ENCODE data around the gene LHPP.

The LHPP gene

GRCh38 chr10:124500757-124501156 is 39.1 kb downstream of the LHPP start:
- DNase-seq (ENCODE audit: low read depth, low spot score): no peak
- H3K4me3 ChIP-seq (ENCODE audit: insufficient read length, low read depth): no peak overlapping the region
- no peak for TF ChIP-seq ZNF274 (IDR thresholded peaks at IDR 0.05; ENCODE audit: low read depth, low read length)
- no peak for TF ChIP-seq SUZ12 (IDR thresholded peaks at IDR 0.05; ENCODE audit: extremely low read depth, insufficient read depth, insufficient read length)

GRCh38 chr10:124504711-124505110 is 43.1 kb downstream of the LHPP start:
- H3K4me3 ChIP-seq (ENCODE audit: insufficient read length, low read depth): no peak overlapping the region
- H3K36me3 ChIP-seq (ENCODE audit: insufficient read depth, insufficient read length, low read length): peaks cover under 1% of the 10 kb centered on the region
- no peak overlapping the region for H3K9ac ChIP-seq (ENCODE audit: insufficient read length, low read depth)
- DNase-seq (ENCODE audit: low read depth, low spot score): no peak
- TF ChIP-seq SUZ12 (IDR thresholded peaks at IDR 0.05; ENCODE audit: extremely low read depth, insufficient read depth, insufficient read length) (no peak), ZNF274 (IDR thresholded peaks at IDR 0.05; ENCODE audit: low read depth, low read length) (no peak), YY1 (IDR thresholded peaks at IDR 0.05; ENCODE audit: insufficient read depth, insufficient read length) (no peak)
- peaks cover 4% of the 10 kb centered on the region for H3K4me1 ChIP-seq (ENCODE audit: insufficient read depth, insufficient read length)
- no peaks in the 10 kb centered on the region for H3K27me3 ChIP-seq (ENCODE audit: insufficient read depth, insufficient read length)
- peaks cover 8% of the 10 kb centered on the region; the same call in 1 of the 2 replicates for H3K9me3 ChIP-seq (ENCODE audit: insufficient read depth, low read length)

More at GRCh38 chr10:124500757-124501156, 39.1 kb downstream of the LHPP start:
- H3K4me1 ChIP-seq (ENCODE audit: insufficient read depth, insufficient read length): peaks cover 7% of the 10 kb centered on the region
- H3K27me3 ChIP-seq (ENCODE audit: insufficient read depth, insufficient read length): no peaks in the 10 kb centered on the region
- H3K9me3 ChIP-seq (ENCODE audit: insufficient read depth, low read length): peaks cover 8% of the 10 kb centered on the region; the same call in 1 of the 2 replicates
- H3K36me3 ChIP-seq (ENCODE audit: insufficient read depth, insufficient read length, low read length): peaks cover 2% of the 10 kb centered on the region
- H3K9ac ChIP-seq (ENCODE audit: insufficient read length, low read depth): no peak overlapping the region

- H3K9me3 ChIP-seq (ENCODE audit: insufficient read depth, low read length): peaks cover 8% of the 10 kb centered on the region; the same call in 1 of the 2 replicates
- DNase-seq (ENCODE audit: low read depth, low spot score): no peak
- TF ChIP-seq SUZ12 (IDR thresholded peaks at IDR 0.05; ENCODE audit: extremely low read depth, insufficient read depth, insufficient read length) (no peak), ZNF274 (IDR thresholded peaks at IDR 0.05; ENCODE audit: low read depth, low read length) (no peak), YY1 (IDR thresholded peaks at IDR 0.05; ENCODE audit: insufficient read depth, insufficient read length) (no peak)
- H3K9ac ChIP-seq (ENCODE audit: insufficient read length, low read depth): no peak overlapping the region
- H3K27me3 ChIP-seq (ENCODE audit: insufficient read depth, insufficient read length): no peaks in the 10 kb centered on the region
- no peaks in the 10 kb centered on the region for H3K36me3 ChIP-seq (ENCODE audit: insufficient read depth, insufficient read length, low read length)
- no peak overlapping the region for H3K4me3 ChIP-seq (ENCODE audit: insufficient read length, low read depth)
- peaks cover 4% of the 10 kb centered on the region for H3K4me1 ChIP-seq (ENCODE audit: insufficient read depth, insufficient read length)
Observed at GRCh38 chr10:124505279-124505678, 43.7 kb downstream of the LHPP start.

- H3K4me3 ChIP-seq (ENCODE audit: insufficient read length, low read depth): no peak overlapping the region
- H3K9me3 ChIP-seq (ENCODE audit: insufficient read depth, low read length): no peaks in the 10 kb centered on the region
- H3K4me1 ChIP-seq (ENCODE audit: insufficient read depth, insufficient read length): peaks cover 10% of the 10 kb centered on the region
- TF ChIP-seq ZNF274 (IDR thresholded peaks at IDR 0.05; ENCODE audit: low read depth, low read length) (no peak), SUZ12 (IDR thresholded peaks at IDR 0.05; ENCODE audit: extremely low read depth, insufficient read depth, insufficient read length) (no peak), YY1 (IDR thresholded peaks at IDR 0.05; ENCODE audit: insufficient read depth, insufficient read length) (no peak)
- no peaks in the 10 kb centered on the region for H3K36me3 ChIP-seq (ENCODE audit: insufficient read depth, insufficient read length, low read length)
- no peaks in the 10 kb centered on the region for H3K27me3 ChIP-seq (ENCODE audit: insufficient read depth, insufficient read length)
- H3K9ac ChIP-seq (ENCODE audit: insufficient read length, low read depth): no peak overlapping the region
- DNase-seq (ENCODE audit: low read depth, low spot score): no peak
Observed at GRCh38 chr10:124508070-124508667, 46.5 kb downstream of the LHPP start.

GRCh38 chr10:124508907-124509454 is 47.4 kb downstream of the LHPP start:
- Histone ChIP-seq H3K36me3 (ENCODE audit: insufficient read depth, insufficient read length, low read length) (no peaks in the 10 kb centered on the region), H3K4me1 (ENCODE audit: insufficient read depth, insufficient read length) (peaks cover 10% of the 10 kb centered on the region), H3K9ac (ENCODE audit: insufficient read length, low read depth) (no peak overlapping the region), H3K27me3 (ENCODE audit: insufficient read depth, insufficient read length) (no peaks in the 10 kb centered on the region), H3K4me3 (ENCODE audit: insufficient read length, low read depth) (no peak overlapping the region), H3K9me3 (ENCODE audit: insufficient read depth, low read length) (no peaks in the 10 kb centered on the region)
- TF ChIP-seq SUZ12 (IDR thresholded peaks at IDR 0.05; ENCODE audit: extremely low read depth, insufficient read depth, insufficient read length): no peak
- TF ChIP-seq ZNF274 (IDR thresholded peaks at IDR 0.05; ENCODE audit: low read depth, low read length): no peak
- TF ChIP-seq YY1 (IDR thresholded peaks at IDR 0.05; ENCODE audit: insufficient read depth, insufficient read length): no peak
- DNase-seq (ENCODE audit: low read depth, low spot score): no peak

- peaks cover 10% of the 10 kb centered on the region for H3K4me1 ChIP-seq (ENCODE audit: insufficient read depth, insufficient read length)
- no peak overlapping the region for H3K4me3 ChIP-seq (ENCODE audit: insufficient read length, low read depth)
- no peaks in the 10 kb centered on the region for H3K27me3 ChIP-seq (ENCODE audit: insufficient read depth, insufficient read length)
- no peaks in the 10 kb centered on the region for H3K9me3 ChIP-seq (ENCODE audit: insufficient read depth, low read length)
- TF ChIP-seq YY1 (IDR thresholded peaks at IDR 0.05; ENCODE audit: insufficient read depth, insufficient read length): no peak
- no peak for TF ChIP-seq ZNF274 (IDR thresholded peaks at IDR 0.05; ENCODE audit: low read depth, low read length)
- TF ChIP-seq SUZ12 (IDR thresholded peaks at IDR 0.05; ENCODE audit: extremely low read depth, insufficient read depth, insufficient read length): no peak
- no peak overlapping the region for H3K9ac ChIP-seq (ENCODE audit: insufficient read length, low read depth)
- DNase-seq (ENCODE audit: low read depth, low spot score): no peak
- no peaks in the 10 kb centered on the region for H3K36me3 ChIP-seq (ENCODE audit: insufficient read depth, insufficient read length, low read length)
Observed at GRCh38 chr10:124509880-124510632, 48.4 kb downstream of the LHPP start.

- no peak for DNase-seq (ENCODE audit: low read depth, low spot score)
- Histone ChIP-seq H3K4me1 (ENCODE audit: insufficient read depth, insufficient read length) (peaks cover 10% of the 10 kb centered on the region), H3K9me3 (ENCODE audit: insufficient read depth, low read length) (no peaks in the 10 kb centered on the region), H3K4me3 (ENCODE audit: insufficient read length, low read depth) (no peak overlapping the region), H3K9ac (ENCODE audit: insufficient read length, low read depth) (no peak overlapping the region), H3K36me3 (ENCODE audit: insufficient read depth, insufficient read length, low read length) (no peaks in the 10 kb centered on the region), H3K27me3 (ENCODE audit: insufficient read depth, insufficient read length) (no peaks in the 10 kb centered on the region)
- TF ChIP-seq YY1 (IDR thresholded peaks at IDR 0.05; ENCODE audit: insufficient read depth, insufficient read length): no peak
- TF ChIP-seq ZNF274 (IDR thresholded peaks at IDR 0.05; ENCODE audit: low read depth, low read length): no peak
- TF ChIP-seq SUZ12 (IDR thresholded peaks at IDR 0.05; ENCODE audit: extremely low read depth, insufficient read depth, insufficient read length): no peak
Observed at GRCh38 chr10:124510759-124511158, 49.1 kb downstream of the LHPP start.
